ENCODE data around the gene COX4I1.

DNA sequence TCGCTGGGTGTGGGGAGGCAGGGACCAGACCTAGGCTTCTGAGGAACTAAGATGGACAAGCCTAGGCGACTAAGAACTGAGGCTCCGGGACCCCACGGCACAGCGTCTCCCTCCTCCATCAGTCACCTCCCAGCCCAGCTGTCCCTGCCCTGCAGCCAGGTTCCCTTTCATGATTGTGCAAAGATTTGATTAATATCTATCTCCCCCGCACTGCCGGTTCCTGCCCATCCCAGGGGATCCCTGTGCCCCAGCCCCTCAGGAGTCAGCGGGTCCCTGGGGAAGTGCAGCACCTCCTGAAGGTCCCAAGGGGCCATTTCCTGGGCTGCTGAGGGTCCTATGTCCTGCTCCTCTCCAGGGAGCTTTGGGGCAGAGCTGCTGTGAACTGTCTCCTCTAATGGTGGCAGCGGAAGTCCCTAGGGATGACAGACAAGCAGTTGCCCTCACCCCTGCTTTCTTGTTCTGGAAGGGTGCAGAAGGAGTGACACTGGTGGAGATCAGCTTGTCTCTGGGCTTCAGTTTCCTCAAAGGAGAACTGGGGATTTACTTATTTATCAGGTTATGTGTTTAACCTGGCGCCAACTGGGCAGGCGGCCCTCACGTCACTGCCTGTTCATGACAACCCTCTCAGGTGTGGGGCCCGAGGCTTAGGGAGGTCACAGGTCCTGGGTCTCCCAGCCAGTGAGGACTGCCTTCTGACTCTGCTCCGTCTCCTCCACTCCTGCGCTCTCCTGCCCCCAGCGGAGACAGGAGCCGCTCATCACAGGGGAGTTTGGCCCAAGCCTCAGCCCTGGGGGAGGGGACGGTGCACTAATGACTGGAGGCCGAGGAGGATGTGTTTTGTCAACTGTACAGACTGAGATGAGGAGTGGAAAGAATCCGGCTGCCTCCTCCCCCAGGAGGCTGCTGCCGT, 46.7 kb upstream of the COX4I1 start:
- TF ChIP-seq, protein P1, sequence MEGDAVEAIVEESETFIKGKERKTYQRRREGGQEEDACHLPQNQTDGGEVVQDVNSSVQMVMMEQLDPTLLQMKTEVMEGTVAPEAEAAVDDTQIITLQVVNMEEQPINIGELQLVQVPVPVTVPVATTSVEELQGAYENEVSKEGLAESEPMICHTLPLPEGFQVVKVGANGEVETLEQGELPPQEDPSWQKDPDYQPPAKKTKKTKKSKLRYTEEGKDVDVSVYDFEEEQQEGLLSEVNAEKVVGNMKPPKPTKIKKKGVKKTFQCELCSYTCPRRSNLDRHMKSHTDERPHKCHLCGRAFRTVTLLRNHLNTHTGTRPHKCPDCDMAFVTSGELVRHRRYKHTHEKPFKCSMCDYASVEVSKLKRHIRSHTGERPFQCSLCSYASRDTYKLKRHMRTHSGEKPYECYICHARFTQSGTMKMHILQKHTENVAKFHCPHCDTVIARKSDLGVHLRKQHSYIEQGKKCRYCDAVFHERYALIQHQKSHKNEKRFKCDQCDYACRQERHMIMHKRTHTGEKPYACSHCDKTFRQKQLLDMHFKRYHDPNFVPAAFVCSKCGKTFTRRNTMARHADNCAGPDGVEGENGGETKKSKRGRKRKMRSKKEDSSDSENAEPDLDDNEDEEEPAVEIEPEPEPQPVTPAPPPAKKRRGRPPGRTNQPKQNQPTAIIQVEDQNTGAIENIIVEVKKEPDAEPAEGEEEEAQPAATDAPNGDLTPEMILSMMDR (IDR thresholded peaks at IDR 0.05): no peak
- TF ChIP-seq POLR2A (IDR thresholded peaks at IDR 0.05): no peak
